ENCODE results near the gene DYSF. TPM values are rescaled to one million over a fixed set of nuclear protein-coding genes. Genes with fewer than 3 reads are reported as not detected.

DYSF gene
- total and polyA plus RNA-seq, 3 donors from 2014 or later, result 6.8 to 10.9 (median 8.9) TPM

GRCh38 chr2:71718686-71719085 lies 265.3 kb downstream of the DYSF start:
- DNase-seq, result no peak
- no peak for TF ChIP-seq CTCF (IDR thresholded peaks at IDR 0.05)
- TF ChIP-seq POLR2A (IDR thresholded peaks at IDR 0.05), result no peak
- Histone ChIP-seq H3K4me1 (peaks cover 20% of the 10 kb centered on the region), H3K4me3 (no peak overlapping the region), H3K36me3 (ENCODE audit: low read depth, missing control alignments) (no peaks in the 10 kb centered on the region), H3K27me3 (no peaks in the 10 kb centered on the region), H3K9me3 (no peaks in the 10 kb centered on the region), H3K27ac (no peak overlapping the region)
- intact Hi-C loops (cut with DNase I; ENCODE audit: low total_unique reads), result no loop called here
- 90% methylated on average over 1 of the region's 1 CpG for WGBS, 2 donors

GRCh38 chr2:71719520-71720282 lies 266.3 kb downstream of the DYSF start:
- H3K4me1 ChIP-seq, result peaks cover 20% of the 10 kb centered on the region
- no peaks in the 10 kb centered on the region for H3K27me3 ChIP-seq
- intact Hi-C loops (cut with DNase I; ENCODE audit: low total_unique reads), result no loop called here
- 88 to 94% methylated on average over 5 of the region's 5 CpGs for WGBS, 2 donors
- no peaks in the 10 kb centered on the region for H3K36me3 ChIP-seq (ENCODE audit: low read depth, missing control alignments)
- H3K27ac ChIP-seq, result no peak overlapping the region
- TF ChIP-seq CTCF (IDR thresholded peaks at IDR 0.05) (no peak), POLR2A (IDR thresholded peaks at IDR 0.05) (no peak)
- H3K4me3 ChIP-seq, result no peak overlapping the region
- DNase-seq, result no peak
- no peaks in the 10 kb centered on the region for H3K9me3 ChIP-seq

GRCh38 chr2:71720283-71720560 lies 266.9 kb downstream of the DYSF start:
- no peak for DNase-seq
- H3K27me3 ChIP-seq, result no peaks in the 10 kb centered on the region
- no peaks in the 10 kb centered on the region for H3K9me3 ChIP-seq
- H3K27ac ChIP-seq, result peak overlapping the region in 1 of 2 donors; percentile 77
- TF ChIP-seq CTCF (IDR thresholded peaks at IDR 0.05) (no peak), POLR2A (IDR thresholded peaks at IDR 0.05) (no peak)
- H3K4me1 ChIP-seq, result peaks cover 20% of the 10 kb centered on the region
- intact Hi-C loops (cut with DNase I; ENCODE audit: low total_unique reads), result no loop called here
- H3K36me3 ChIP-seq (ENCODE audit: low read depth, missing control alignments), result no peaks in the 10 kb centered on the region
- H3K4me3 ChIP-seq, result no peak overlapping the region

GRCh38 chr2:71720596-71721361 lies 267.4 kb downstream of the DYSF start:
- WGBS, 2 donors, result 65 to 66% methylated on average over 4 of the region's 4 CpGs
- Histone ChIP-seq H3K27me3 (no peaks in the 10 kb centered on the region), H3K4me3 (no peak overlapping the region), H3K27ac (peak overlapping the region in 1 of 2 donors; percentile 77), H3K36me3 (ENCODE audit: low read depth, missing control alignments) (no peaks in the 10 kb centered on the region), H3K4me1 (peaks cover 20% of the 10 kb centered on the region), H3K9me3 (no peaks in the 10 kb centered on the region)
- DNase-seq, result no peak
- intact Hi-C loops (cut with DNase I; ENCODE audit: low total_unique reads), result no loop called here
- TF ChIP-seq POLR2A (IDR thresholded peaks at IDR 0.05) (no peak), CTCF (IDR thresholded peaks at IDR 0.05) (no peak)

- WGBS, 2 donors, result 61 to 67% methylated on average over 1 of the region's 1 CpG
- no peak for DNase-seq
- Histone ChIP-seq H3K4me1 (peaks cover 19% of the 10 kb centered on the region), H3K9me3 (no peaks in the 10 kb centered on the region), H3K27me3 (no peaks in the 10 kb centered on the region), H3K4me3 (no peak overlapping the region), H3K36me3 (ENCODE audit: low read depth, missing control alignments) (no peaks in the 10 kb centered on the region), H3K27ac (peak overlapping the region in 1 of 2 donors; percentile 77)
- intact Hi-C loops (cut with DNase I; ENCODE audit: low total_unique reads), result no loop called here
- no peak for TF ChIP-seq POLR2A (IDR thresholded peaks at IDR 0.05)
- no peak for TF ChIP-seq CTCF (IDR thresholded peaks at IDR 0.05)
Measured at GRCh38 chr2:71721362-71721665, 268.0 kb downstream of the DYSF start.
